GM19372 (cell line): ENCODE data around the gene SERPINE1.
"Not testable (repeated sequence)": the region's sequence is repeated elsewhere in the genome, so short reads cannot be mapped to it uniquely, and the experiment has no call there.

Source experiments
- ATAC-seq: cut with Tn5 transposase; IDR thresholded peaks from one replicate; pipeline ENCODE4 v1.9.1; 2021; ENCODE audit warnings: mild to moderate bottlenecking, low read depth, moderate library complexity; ENCODE audit not compliant: unreplicated experiment

Gene SERPINE1

GRCh38 chr7:101126651-101127459, at the start of gene SERPINE1:
SERPINE1 (plus strand) TSS chr7:101127104; CDS start chr7:101128394, 1,290 bp downstream.
- ATAC-seq, result peak; percentile 31

- peak; percentile 54 for ATAC-seq
Measured at GRCh38 chr7:101077303-101078086, 49.4 kb upstream of the SERPINE1 start.

GRCh38 chr7:101081432-101081831, 45.5 kb upstream of the SERPINE1 start:
- ATAC-seq, result no peak

DNA sequence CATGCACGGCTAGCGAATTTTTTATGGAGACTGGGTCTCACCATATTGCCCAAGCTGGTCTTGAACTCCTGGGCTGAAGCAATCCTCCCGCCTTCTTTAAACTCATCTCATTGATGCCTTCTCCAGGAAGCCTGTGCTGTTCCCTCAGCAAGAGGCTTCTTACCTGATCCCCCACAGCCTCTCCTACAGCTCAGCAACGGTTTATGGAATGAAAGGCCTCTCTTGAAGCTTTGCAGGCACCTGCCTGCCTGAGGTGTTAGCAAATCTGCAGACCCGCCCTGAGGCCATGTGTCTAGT, 42.1 kb upstream of the SERPINE1 start:
- ATAC-seq, result no peak

DNA sequence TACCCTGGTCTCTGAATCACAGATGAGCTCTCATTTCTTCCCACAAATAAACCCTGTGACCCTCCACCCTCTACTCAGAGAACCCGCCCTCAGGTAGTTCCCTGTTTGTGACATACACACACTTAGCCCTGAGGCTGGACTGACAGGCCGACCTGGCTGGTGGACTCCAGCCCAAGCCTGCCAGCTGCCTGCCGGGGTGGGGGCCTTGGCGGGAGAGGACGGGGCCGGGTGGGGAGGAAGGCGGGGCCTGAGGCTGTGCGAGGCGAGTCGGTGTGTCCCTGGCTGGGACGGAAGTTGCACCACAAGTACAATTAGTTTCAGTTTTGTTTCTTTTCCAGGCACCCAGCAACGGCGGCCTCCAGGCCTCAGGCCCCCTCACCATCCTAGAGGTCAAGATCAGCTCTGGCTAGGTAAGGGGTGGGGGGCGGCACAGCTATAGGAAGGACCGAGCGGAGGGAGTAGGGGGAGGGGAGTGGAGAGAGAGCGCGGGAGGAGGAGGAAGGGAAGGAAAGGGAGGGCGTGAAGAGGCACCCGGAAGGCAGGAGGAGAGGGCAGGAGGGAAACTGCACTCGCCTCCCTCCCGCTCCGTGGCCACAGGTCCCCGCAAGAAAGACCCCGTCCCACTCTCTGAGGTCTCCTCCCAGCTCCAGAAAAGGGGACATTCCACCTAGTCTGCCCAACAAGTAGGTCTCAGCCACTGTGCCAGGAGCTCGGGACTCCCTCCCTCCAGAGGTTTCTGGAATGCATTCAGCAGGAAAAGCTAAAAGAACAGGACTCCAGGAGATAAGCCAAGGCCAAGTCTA, 41.5 kb upstream of the SERPINE1 start, which contains the start of gene TRIM56:
TRIM56 (plus strand) TSS at position 320 of the 803 bp plus-strand sequence. CDS start 1,832 bp downstream, outside the sequence.
- peak; percentile 88 for ATAC-seq

DNA sequence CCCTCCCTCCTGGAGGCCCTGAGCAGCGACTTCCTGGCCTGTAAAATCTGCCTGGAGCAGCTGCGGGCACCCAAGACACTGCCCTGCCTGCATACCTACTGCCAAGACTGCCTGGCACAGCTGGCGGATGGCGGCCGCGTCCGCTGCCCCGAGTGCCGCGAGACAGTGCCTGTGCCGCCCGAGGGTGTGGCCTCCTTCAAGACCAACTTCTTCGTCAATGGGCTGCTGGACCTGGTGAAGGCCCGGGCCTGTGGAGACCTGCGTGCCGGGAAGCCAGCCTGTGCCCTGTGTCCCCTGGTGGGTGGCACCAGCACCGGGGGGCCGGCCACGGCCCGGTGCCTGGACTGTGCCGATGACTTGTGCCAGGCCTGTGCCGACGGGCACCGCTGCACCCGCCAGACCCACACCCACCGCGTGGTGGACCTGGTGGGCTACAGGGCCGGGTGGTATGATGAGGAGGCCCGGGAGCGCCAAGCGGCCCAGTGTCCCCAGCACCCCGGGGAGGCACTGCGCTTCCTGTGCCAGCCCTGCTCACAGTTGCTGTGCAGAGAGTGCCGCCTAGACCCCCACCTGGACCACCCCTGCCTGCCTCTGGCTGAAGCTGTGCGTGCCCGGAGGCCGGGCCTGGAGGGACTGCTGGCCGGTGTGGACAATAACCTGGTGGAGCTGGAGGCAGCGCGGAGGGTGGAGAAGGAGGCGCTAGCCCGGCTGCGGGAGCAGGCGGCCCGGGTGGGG, 39.4 kb upstream of the SERPINE1 start:
- ATAC-seq, result no peak

DNA sequence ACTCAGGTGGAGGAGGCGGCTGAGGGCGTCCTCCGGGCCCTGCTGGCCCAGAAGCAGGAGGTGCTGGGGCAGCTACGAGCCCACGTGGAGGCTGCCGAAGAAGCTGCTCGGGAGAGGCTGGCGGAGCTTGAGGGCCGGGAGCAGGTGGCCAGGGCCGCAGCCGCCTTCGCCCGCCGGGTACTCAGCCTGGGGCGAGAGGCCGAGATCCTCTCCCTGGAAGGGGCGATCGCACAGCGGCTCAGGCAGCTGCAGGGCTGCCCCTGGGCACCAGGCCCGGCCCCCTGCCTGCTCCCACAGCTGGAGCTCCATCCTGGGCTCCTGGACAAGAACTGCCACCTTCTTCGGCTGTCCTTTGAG, 38.9 kb upstream of the SERPINE1 start:
- no peak for ATAC-seq

GRCh38 chr7:101088858-101089529, 37.9 kb upstream of the SERPINE1 start:
- no peak for ATAC-seq

DNA sequence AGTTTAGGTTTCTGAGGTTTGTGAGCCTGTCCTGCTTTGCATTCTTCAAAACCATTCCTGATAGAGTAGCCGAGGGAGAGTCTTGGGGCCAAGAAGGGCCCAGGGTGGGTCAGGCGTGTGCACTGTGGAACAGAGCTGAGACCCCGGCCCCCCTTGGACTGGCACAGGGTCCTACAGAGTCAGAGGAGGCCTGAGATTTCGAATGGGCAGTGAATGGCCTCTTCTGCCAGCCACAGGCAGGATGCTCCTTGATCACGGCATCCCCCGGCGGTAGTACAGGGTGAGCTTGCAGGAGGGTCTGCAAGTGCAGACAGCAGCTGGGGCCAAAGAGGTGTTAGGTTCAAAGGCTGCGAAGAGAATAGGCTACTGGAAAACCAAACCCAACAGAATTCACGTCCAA, 37.0 kb upstream of the SERPINE1 start:
- ATAC-seq, result no peak

GRCh38 chr7:101092266-101092905, 34.5 kb upstream of the SERPINE1 start:
- ATAC-seq, result not testable (repeated sequence)

- no peak for ATAC-seq
Measured at GRCh38 chr7:101093906-101094305, 33.0 kb upstream of the SERPINE1 start.

GRCh38 chr7:101094376-101094775, 32.5 kb upstream of the SERPINE1 start:
- no peak for ATAC-seq

- no peak for ATAC-seq
Measured at GRCh38 chr7:101094791-101095375, 32.0 kb upstream of the SERPINE1 start.

DNA sequence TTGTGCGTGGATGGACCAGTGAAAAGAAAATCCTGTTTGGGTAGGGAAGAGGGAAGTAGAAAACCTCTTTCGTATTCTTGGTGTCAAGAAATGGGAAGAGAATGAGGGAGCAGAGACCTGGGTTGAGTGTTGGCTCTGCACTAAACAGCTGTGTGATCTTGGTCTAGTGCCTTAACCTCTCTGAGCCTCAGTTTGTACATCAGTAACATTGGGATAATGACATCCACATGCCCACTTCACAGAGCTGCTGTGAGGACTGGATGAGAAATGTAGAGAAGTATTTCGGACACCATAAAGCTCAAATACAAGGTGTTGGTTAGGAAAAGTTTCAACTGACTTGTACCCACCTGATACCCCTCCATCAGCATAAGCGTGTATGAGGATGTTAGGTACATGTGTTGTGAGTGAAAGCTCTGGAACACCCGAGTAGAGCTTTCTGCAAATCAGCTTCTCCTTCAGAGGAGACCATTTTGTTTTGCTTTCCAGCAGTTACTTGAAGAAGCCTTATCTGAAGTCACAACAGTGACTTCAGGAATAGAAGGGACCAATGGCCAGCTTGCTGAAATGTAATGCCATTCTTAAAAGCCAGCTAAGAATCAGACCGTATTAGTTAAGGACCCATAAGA, 30.5 kb upstream of the SERPINE1 start:
- no peak for ATAC-seq

GRCh38 chr7:101096957-101097347, 30.0 kb upstream of the SERPINE1 start:
- ATAC-seq, result no peak

- ATAC-seq, result no peak
Measured at GRCh38 chr7:101097561-101097960, 29.3 kb upstream of the SERPINE1 start.

DNA sequence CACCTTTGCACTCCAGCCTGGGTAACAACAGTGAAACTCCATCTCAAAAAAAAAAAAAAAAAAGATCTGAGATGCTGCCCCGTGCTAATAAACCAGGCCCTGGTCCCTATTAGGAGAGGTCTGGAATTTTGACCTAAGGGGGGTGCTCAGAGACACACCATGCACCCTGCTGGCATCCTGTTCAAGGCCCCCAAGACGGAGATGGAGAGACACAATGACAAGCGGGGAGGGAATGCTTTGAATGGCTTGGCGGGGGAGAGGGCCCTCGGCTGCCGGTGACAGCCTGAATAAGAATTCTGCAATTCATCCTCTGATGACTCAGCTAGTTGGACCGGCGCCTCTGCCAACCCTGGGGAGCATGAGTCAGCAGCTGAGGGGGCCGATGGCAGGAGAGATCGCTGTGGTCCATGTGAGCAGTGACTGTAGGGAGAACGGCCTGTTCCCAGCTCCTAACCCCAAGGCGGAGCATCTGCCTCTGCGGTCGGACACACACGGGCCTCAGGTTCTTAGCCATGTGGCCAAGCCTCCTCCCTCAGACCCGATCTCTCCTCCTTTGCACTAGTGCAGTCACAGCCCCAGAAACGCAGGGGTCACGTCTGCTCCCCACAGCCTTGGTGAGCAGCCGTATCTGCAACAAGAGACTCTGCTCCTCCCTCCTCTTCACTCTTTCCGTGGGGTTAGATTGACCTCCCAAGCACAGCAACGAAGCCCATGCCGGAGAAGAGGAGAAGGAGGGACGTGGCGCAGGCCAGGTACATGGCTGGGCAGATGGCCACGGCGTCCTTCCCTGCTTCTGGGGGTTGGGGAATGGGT, 26.7 kb upstream of the SERPINE1 start:
- ATAC-seq, result no peak
